Lower lobe of right lung (tissue), 2 donors: ENCODE data around the gene TOM1. TPM values are rescaled to one million over a fixed set of nuclear protein-coding genes. Genes with fewer than 3 reads are reported as not detected.
"Not testable (repeated sequence)": the region's sequence is repeated elsewhere in the genome, so short reads cannot be mapped to it uniquely, and the experiment has no call there.

Experiments used
- ATAC-seq, 2 donors: fragments of 200-7000 bp; cut with Tn5 transposase; one replicate each; pipeline ENCODE4 v1.9.1; 2020 to 2022; ENCODE audit warnings: mild to moderate bottlenecking in 2 of 2, moderate library complexity in 2 of 2
- DNase-seq: peaks from one replicate; pipeline ENCODE4 v3.0.0-alpha.2; 2020
- H3K27ac ChIP-seq: fragments of 200-600 bp; one replicate; pipeline ENCODE4 v1.8.0; 2022
- H3K27me3 ChIP-seq: fragments of 200-600 bp; one replicate; pipeline ENCODE4 v1.8.0; 2022; ENCODE audit warnings: low read depth
- H3K36me3 ChIP-seq: fragments of 200-600 bp; one replicate; pipeline ENCODE4 v1.8.0; 2022; ENCODE audit warnings: mild to moderate bottlenecking
- H3K4me1 ChIP-seq: fragments of 200-600 bp; one replicate; pipeline ENCODE4 v1.8.0; 2022
- H3K4me3 ChIP-seq: fragments of 200-600 bp; one replicate; pipeline ENCODE4 v1.8.0; 2022; ENCODE audit warnings: mild to moderate bottlenecking
- H3K9me3 ChIP-seq: fragments of 200-600 bp; one replicate; pipeline ENCODE4 v1.8.0; 2022
- CTCF ChIP-seq: fragments of 200-600 bp; IDR thresholded peaks from one replicate; pipeline ENCODE4 v1.8.0; 2022; ENCODE audit warnings: antibody characterized with exemption, mild to moderate bottlenecking
- intact Hi-C: fragments of 100-400 bp; cut with DNase I; formaldehyde crosslinking; loops from one replicate; pipeline ENCODE4 v1.11.0; 2022
- microRNA-seq: library from miRNA; unstranded; fragments of <30 nt; microRNA quantifications from one replicate; pipeline ENCODE4 v1.2.0, GENCODE V29; 2020; ENCODE audit warnings: borderline number of aligned reads
- total RNA-seq: library from RNA; stranded (reverse); fragmentation: NEBNext Ultra II Directional; extraction: Animal tissue kit (Norgen Biotek cat#: 25700); gene quantifications from one replicate; pipeline ENCODE4 v1.2.1, GENCODE V29; 2021
- donor health status: DM: no; HTN: yes; CAD: no; lungs with severe emphysema.

TOM1 gene
- total RNA-seq, 1 donor from 2014 or later, result 70.3 TPM

GRCh38 chr22:35394011-35394312 is 94.3 kb downstream of the TOM1 start:
- Histone ChIP-seq H3K27ac (no peak overlapping the region), H3K4me3 (no peak overlapping the region), H3K4me1 (peaks cover 10% of the 10 kb centered on the region), H3K27me3 (no peaks in the 10 kb centered on the region), H3K36me3 (peaks cover 48% of the 10 kb centered on the region), H3K9me3 (no peaks in the 10 kb centered on the region)
- intact Hi-C loops, result no loop called here
- ATAC-seq (no peak), DNase-seq (no peak)
- no peak for TF ChIP-seq CTCF

GRCh38 chr22:35394810-35395563 is 95.3 kb downstream of the TOM1 start:
- Histone ChIP-seq H3K27ac (no peak overlapping the region), H3K27me3 (no peaks in the 10 kb centered on the region), H3K36me3 (peaks cover 42% of the 10 kb centered on the region), H3K4me3 (no peak overlapping the region), H3K4me1 (peaks cover 10% of the 10 kb centered on the region), H3K9me3 (no peaks in the 10 kb centered on the region)
- no peak for ATAC-seq
- intact Hi-C loops, result no loop called here
- DNase-seq, result no peak
- TF ChIP-seq CTCF, result no peak

GRCh38 chr22:35396622-35397021 is 96.9 kb downstream of the TOM1 start:
- H3K27me3 ChIP-seq, H3K9me3 ChIP-seq, H3K4me3 ChIP-seq, DNase-seq, ATAC-seq, intact Hi-C loops: not testable (repeated sequence)
- peak overlapping the region; percentile 49 for H3K27ac ChIP-seq
- peaks cover 31% of the 10 kb centered on the region for H3K36me3 ChIP-seq
- peaks cover 20% of the 10 kb centered on the region for H3K4me1 ChIP-seq

GRCh38 chr22:35397095-35397904 is 97.6 kb downstream of the TOM1 start:
- Histone ChIP-seq H3K27me3 (no peaks in the 10 kb centered on the region), H3K4me1 (peaks cover 20% of the 10 kb centered on the region), H3K4me3 (no peak overlapping the region), H3K36me3 (peaks cover 24% of the 10 kb centered on the region), H3K9me3 (no peaks in the 10 kb centered on the region), H3K27ac (peak overlapping the region; percentile 49)
- TF ChIP-seq CTCF, result no peak
- ATAC-seq (no peak), DNase-seq (no peak)
- intact Hi-C loops, result no loop called here

Small RNA genes within 50 kb of the gene (microRNA-seq; reads per million reads assigned to microRNA genes)
- gene MIR3909, result 3.0 reads per million
- not detected for gene MIR6069

Other genes with a start within 250 kb of the TOM1 start
- gene ISX, start 233.7 kb upstream of the TOM1 start, total RNA-seq, result not detected
- 15.6 TPM for gene HMGXB4, start 42.4 kb upstream of the TOM1 start, total RNA-seq
- 68.3 TPM for gene HMOX1, start 81.2 kb downstream of the TOM1 start, total RNA-seq
- 25.7 TPM for gene MCM5, start 100.2 kb downstream of the TOM1 start, total RNA-seq
- gene RASD2, start 240.9 kb downstream of the TOM1 start, total RNA-seq, result 3.6 TPM